ENCODE data around the gene GPR156. TPM values are rescaled to one million over a fixed set of nuclear protein-coding genes. Genes with fewer than 3 reads are reported as not detected.

The GPR156 gene
- total RNA-seq, 1 experiment from 2014 or later: 0.15 TPM

DNA sequence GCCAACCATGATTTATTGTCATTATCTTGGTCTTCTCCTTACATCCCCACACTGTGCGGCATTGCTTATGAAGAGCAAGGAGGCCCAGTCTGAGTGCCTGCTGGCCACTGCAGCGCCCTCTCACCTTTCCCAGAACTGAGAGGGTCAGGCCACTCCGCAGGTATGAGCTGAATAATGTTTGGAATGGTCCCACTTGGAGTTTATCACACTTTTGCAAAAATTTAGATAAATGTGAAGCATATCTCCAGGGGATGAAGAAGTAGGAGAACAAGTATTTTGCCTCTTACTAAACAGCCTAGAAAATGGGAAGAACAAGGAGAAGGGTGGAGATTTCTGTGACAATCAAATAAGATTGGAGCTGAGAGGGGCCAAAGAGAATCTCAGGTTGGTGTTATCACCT is 116.4 kb downstream of the GPR156 start:
- Histone ChIP-seq H3K4me2 (ENCODE audit: low read length) (no peak overlapping the region), H3K27me3 (ENCODE audit: insufficient read depth, low read length) (no peaks in the 10 kb centered on the region), H3K9ac (ENCODE audit: low read length) (no peak overlapping the region), H3K79me2 (ENCODE audit: insufficient read depth, low read length) (no peaks in the 10 kb centered on the region), H2AFZ (ENCODE audit: low read depth, low read length, poor library complexity, severe bottlenecking) (no peak overlapping the region), H3K9me2 (ENCODE audit: insufficient read depth) (no peaks in the 10 kb centered on the region), H3K36me3 (ENCODE audit: control insufficient read depth in 1 of 2, insufficient read depth in 2 of 2, low read length in 2 of 2) (no peaks in the 10 kb centered on the region), H3K4me3 (replicated peaks in 1 of 2; ENCODE audit: low read depth in 1 of 2, low read length in 2 of 2) (no peak overlapping the region), H3K9me3 (ENCODE audit: control insufficient read depth in 1 of 2, insufficient read depth in 1 of 2, low read depth in 1 of 2, low read length in 2 of 2) (no peaks in the 10 kb centered on the region), H4K20me1 (ENCODE audit: insufficient read depth) (no peaks in the 10 kb centered on the region), H3K27ac (ENCODE audit: low read depth, low read length) (no peak overlapping the region), H3K4me1 (ENCODE audit: control insufficient read depth in 1 of 2, insufficient read depth in 2 of 2, low read length in 2 of 2) (peaks cover 0 to 17% of the 10 kb centered on the region in 2 experiments; a peak in 2 of 4 replicates)
- POLR2A ChIA-PET: no interaction called here
- DNase-seq (ENCODE audit: low read depth, low spot score) (no peak), ATAC-seq (no peak)
- intact Hi-C loops (cut with micrococcal nuclease): no loop called here
- CTCF ChIA-PET: no interaction called here
- RAD21 ChIA-PET (ENCODE audit: low non-redundant PET in 1 of 2, low total read pairs in 2 of 2, uncharacterized antibody in 2 of 2, unreplicated experiment in 2 of 2): no interaction called here
- BruUV-seq (replicated peaks): no TSS peak
- TF ChIP-seq, protein P1, sequence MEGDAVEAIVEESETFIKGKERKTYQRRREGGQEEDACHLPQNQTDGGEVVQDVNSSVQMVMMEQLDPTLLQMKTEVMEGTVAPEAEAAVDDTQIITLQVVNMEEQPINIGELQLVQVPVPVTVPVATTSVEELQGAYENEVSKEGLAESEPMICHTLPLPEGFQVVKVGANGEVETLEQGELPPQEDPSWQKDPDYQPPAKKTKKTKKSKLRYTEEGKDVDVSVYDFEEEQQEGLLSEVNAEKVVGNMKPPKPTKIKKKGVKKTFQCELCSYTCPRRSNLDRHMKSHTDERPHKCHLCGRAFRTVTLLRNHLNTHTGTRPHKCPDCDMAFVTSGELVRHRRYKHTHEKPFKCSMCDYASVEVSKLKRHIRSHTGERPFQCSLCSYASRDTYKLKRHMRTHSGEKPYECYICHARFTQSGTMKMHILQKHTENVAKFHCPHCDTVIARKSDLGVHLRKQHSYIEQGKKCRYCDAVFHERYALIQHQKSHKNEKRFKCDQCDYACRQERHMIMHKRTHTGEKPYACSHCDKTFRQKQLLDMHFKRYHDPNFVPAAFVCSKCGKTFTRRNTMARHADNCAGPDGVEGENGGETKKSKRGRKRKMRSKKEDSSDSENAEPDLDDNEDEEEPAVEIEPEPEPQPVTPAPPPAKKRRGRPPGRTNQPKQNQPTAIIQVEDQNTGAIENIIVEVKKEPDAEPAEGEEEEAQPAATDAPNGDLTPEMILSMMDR (IDR thresholded peaks at IDR 0.05 in 2 of 3, conservative IDR thresholded peaks at IDR 0.05 in 1 of 3; ENCODE audit: borderline replicate concordance in 1 of 3, insufficient read depth in 1 of 3, low read depth in 2 of 3, low read length in 2 of 3): no peak
- TF ChIP-seq CEBPB (IDR thresholded peaks at IDR 0.05; ENCODE audit: low read depth): no peak
- TF ChIP-seq, protein P2, sequence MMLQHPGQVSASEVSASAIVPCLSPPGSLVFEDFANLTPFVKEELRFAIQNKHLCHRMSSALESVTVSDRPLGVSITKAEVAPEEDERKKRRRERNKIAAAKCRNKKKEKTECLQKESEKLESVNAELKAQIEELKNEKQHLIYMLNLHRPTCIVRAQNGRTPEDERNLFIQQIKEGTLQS (IDR thresholded peaks at IDR 0.05): no peak
- no peak for TF ChIP-seq ZNF274 (IDR thresholded peaks at IDR 0.05; ENCODE audit: low read depth, low read length)
- no peak for TF ChIP-seq EZH2phosphoT487 (IDR thresholded peaks at IDR 0.05; ENCODE audit: borderline replicate concordance)
- no peak for TF ChIP-seq JUND (IDR thresholded peaks at IDR 0.05)

DNA sequence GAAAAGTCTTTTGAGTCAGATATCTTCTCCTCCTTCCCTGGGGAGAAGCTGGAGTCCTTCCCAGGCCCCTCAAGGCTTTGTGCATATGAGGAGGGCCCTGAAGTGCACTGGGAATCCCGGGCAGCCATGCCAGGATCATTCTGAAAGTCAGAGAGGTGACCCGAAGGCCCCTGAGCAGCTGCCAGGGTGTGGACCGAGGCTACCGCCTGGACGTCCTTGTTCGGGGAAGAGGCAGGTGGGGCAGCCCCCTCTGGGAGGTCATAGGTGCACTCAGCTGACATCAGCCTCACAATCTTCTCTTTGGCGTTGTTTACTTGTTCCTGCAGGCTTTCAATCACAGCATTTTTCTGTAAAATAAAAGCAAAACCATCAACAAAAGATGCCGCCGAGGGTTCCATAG is 117.0 kb downstream of the GPR156 start:
- H3K4me2 ChIP-seq (ENCODE audit: low read length): no peak overlapping the region
- H3K4me3 ChIP-seq (replicated peaks in 1 of 2; ENCODE audit: low read depth in 1 of 2, low read length in 2 of 2): no peak overlapping the region
- ATAC-seq (no peak), DNase-seq (ENCODE audit: low read depth, low spot score) (no peak)
- H3K27ac ChIP-seq (ENCODE audit: low read depth, low read length): no peak overlapping the region
- H3K36me3 ChIP-seq (ENCODE audit: control insufficient read depth in 1 of 2, insufficient read depth in 2 of 2, low read length in 2 of 2): no peaks in the 10 kb centered on the region
- H3K9me3 ChIP-seq (ENCODE audit: control insufficient read depth in 1 of 2, insufficient read depth in 1 of 2, low read depth in 1 of 2, low read length in 2 of 2): no peaks in the 10 kb centered on the region
- no peak overlapping the region for H3K9ac ChIP-seq (ENCODE audit: low read length)
- CTCF ChIA-PET: no interaction called here
- H3K79me2 ChIP-seq (ENCODE audit: insufficient read depth, low read length): no peaks in the 10 kb centered on the region
- BruUV-seq (replicated peaks): no TSS peak
- no peaks in the 10 kb centered on the region for H3K9me2 ChIP-seq (ENCODE audit: insufficient read depth)
- POLR2A ChIA-PET: no interaction called here
- H4K20me1 ChIP-seq (ENCODE audit: insufficient read depth): no peaks in the 10 kb centered on the region
- RAD21 ChIA-PET (ENCODE audit: low non-redundant PET in 1 of 2, low total read pairs in 2 of 2, uncharacterized antibody in 2 of 2, unreplicated experiment in 2 of 2): no interaction called here
- peaks cover 0 to 17% of the 10 kb centered on the region in 2 experiments; a peak in 2 of 4 replicates for H3K4me1 ChIP-seq (ENCODE audit: control insufficient read depth in 1 of 2, insufficient read depth in 2 of 2, low read length in 2 of 2)
- H2AFZ ChIP-seq (ENCODE audit: low read depth, low read length, poor library complexity, severe bottlenecking): no peak overlapping the region
- no peaks in the 10 kb centered on the region for H3K27me3 ChIP-seq (ENCODE audit: insufficient read depth, low read length)
- intact Hi-C loops (cut with micrococcal nuclease): no loop called here
- TF ChIP-seq SIN3A (IDR thresholded peaks at IDR 0.05; ENCODE audit: low read depth) (no peak), POLR2A (IDR thresholded peaks at IDR 0.05; ENCODE audit: borderline replicate concordance, extremely low read depth, insufficient read depth, insufficient read length) (no peak), ELF1 (IDR thresholded peaks at IDR 0.05; ENCODE audit: borderline replicate concordance, low read depth) (no peak), FOSL1 (IDR thresholded peaks at IDR 0.05; ENCODE audit: low read depth) (no peak), TCF7L2 (IDR thresholded peaks at IDR 0.05; ENCODE audit: borderline replicate concordance, extremely low read depth, insufficient read depth, insufficient read length) (no peak), RAD21 (IDR thresholded peaks at IDR 0.05; ENCODE audit: low read depth) (no peak), POLR2AphosphoS5 (IDR thresholded peaks at IDR 0.05; ENCODE audit: low read depth, low read length) (no peak), CBX3 (IDR thresholded peaks at IDR 0.05; ENCODE audit: low read depth) (no peak), CEBPB (IDR thresholded peaks at IDR 0.05; ENCODE audit: low read depth) (no peak)
- TF ChIP-seq, protein P3, sequence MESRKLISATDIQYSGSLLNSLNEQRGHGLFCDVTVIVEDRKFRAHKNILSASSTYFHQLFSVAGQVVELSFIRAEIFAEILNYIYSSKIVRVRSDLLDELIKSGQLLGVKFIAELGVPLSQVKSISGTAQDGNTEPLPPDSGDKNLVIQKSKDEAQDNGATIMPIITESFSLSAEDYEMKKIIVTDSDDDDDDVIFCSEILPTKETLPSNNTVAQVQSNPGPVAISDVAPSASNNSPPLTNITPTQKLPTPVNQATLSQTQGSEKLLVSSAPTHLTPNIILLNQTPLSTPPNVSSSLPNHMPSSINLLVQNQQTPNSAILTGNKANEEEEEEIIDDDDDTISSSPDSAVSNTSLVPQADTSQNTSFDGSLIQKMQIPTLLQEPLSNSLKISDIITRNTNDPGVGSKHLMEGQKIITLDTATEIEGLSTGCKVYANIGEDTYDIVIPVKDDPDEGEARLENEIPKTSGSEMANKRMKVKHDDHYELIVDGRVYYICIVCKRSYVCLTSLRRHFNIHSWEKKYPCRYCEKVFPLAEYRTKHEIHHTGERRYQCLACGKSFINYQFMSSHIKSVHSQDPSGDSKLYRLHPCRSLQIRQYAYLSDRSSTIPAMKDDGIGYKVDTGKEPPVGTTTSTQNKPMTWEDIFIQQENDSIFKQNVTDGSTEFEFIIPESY (IDR thresholded peaks at IDR 0.05; ENCODE audit: extremely low read depth, insufficient replicate concordance, low read length): no peak
- TF ChIP-seq, protein P2 (IDR thresholded peaks at IDR 0.05): no peak
